Neuronal stem cell (in vitro differentiated cells): ENCODE data around the gene PPP1R26.

ENCODE experiments used
- DNase-seq: peaks from one replicate; pipeline ENCODE4 v3.0.0-alpha.2; 2013; ENCODE audit warnings: low spot score
- H2AFZ ChIP-seq: one replicate; pipeline ENCODE4 v1.6.1; 2013; ENCODE audit warnings: mild to moderate bottlenecking, low read length, inconsistent platforms
- H2AK5ac ChIP-seq: 2 replicates; pipeline ENCODE4 v1.6.1; 2013; ENCODE audit warnings: low read depth, mild to moderate bottlenecking, inconsistent platforms, low read length, moderate library complexity, mixed read lengths
- H2BK120ac ChIP-seq: 2 replicates; pipeline ENCODE4 v1.6.1; 2013; ENCODE audit warnings: low read depth, mild to moderate bottlenecking, inconsistent platforms, low read length, moderate library complexity, mixed read lengths
- H2BK12ac ChIP-seq: one replicate; pipeline ENCODE4 v1.6.1; 2013; ENCODE audit warnings: low read length, inconsistent platforms
- H2BK15ac ChIP-seq: 2 replicates; pipeline ENCODE4 v1.6.1; 2013; ENCODE audit warnings: mild to moderate bottlenecking, low read length, inconsistent platforms, mixed read lengths
- H2BK5ac ChIP-seq: one replicate; pipeline ENCODE4 v1.6.1; 2013; ENCODE audit warnings: inconsistent platforms, mild to moderate bottlenecking, low read length, moderate library complexity
- H3K14ac ChIP-seq: one replicate; pipeline ENCODE4 v1.6.1; 2013; ENCODE audit warnings: low read length, inconsistent platforms
- H3K18ac ChIP-seq: 2 replicates; pipeline ENCODE4 v1.6.1; 2013; ENCODE audit warnings: low read length, inconsistent platforms
- H3K23ac ChIP-seq: 2 replicates; pipeline ENCODE4 v1.6.1; 2013; ENCODE audit warnings: low read depth, mild to moderate bottlenecking, mixed read lengths, low read length, inconsistent platforms; ENCODE audit not compliant: poor library complexity
- H3K27ac ChIP-seq: replicated peaks from 3 replicates; pipeline ENCODE4 v1.5.1; 2013; ENCODE audit warnings: low read length, inconsistent platforms
- H3K27me3 ChIP-seq, 3 experiments: 2 replicates each; pipeline ENCODE4 v1.6.1; 2013; ENCODE audit warnings: low read length in 3 of 3, mild to moderate bottlenecking in 2 of 3, inconsistent platforms in 1 of 3, low read depth in 1 of 3, mixed read lengths in 1 of 3, moderate library complexity in 1 of 3; ENCODE audit not compliant: control insufficient read depth in 3 of 3, insufficient read depth in 3 of 3
- H3K36me3 ChIP-seq, 2 donors: replicated peaks in 1 of 2; 2 replicates each; pipeline ENCODE4 v1.6.1; 2013; ENCODE audit warnings: low read length in 2 of 2; ENCODE audit not compliant: control insufficient read depth in 2 of 2, insufficient read depth in 2 of 2
- H3K4ac ChIP-seq: 2 replicates; pipeline ENCODE4 v1.6.1; 2013; ENCODE audit warnings: inconsistent platforms, mild to moderate bottlenecking, low read length, moderate library complexity
- H3K4me1 ChIP-seq, 2 donors: 1 replicate in 1 of 2; 2 replicates in 1 of 2; pipeline ENCODE4 v1.6.1; 2013; ENCODE audit warnings: low read length in 2 of 2, low read depth in 1 of 2; ENCODE audit not compliant: control insufficient read depth in 2 of 2, insufficient read depth in 1 of 2
- H3K4me2 ChIP-seq: one replicate; pipeline ENCODE4 v1.6.1; 2013; ENCODE audit warnings: mild to moderate bottlenecking, low read length, inconsistent platforms; ENCODE audit not compliant: insufficient read depth, poor library complexity, severe bottlenecking
- H3K4me3 ChIP-seq, 2 donors: 2 replicates each; pipeline ENCODE4 v1.5.1; 2013; ENCODE audit warnings: low read length in 2 of 2, mild to moderate bottlenecking in 2 of 2, inconsistent platforms in 1 of 2, moderate library complexity in 1 of 2
- H3K79me1 ChIP-seq: one replicate; pipeline ENCODE4 v1.6.1; 2013; ENCODE audit warnings: low read depth, mild to moderate bottlenecking, inconsistent platforms, low read length, moderate library complexity
- H3K9ac ChIP-seq: one replicate; pipeline ENCODE4 v1.6.1; 2013; ENCODE audit warnings: mild to moderate bottlenecking, low read depth, low read length, inconsistent platforms; ENCODE audit not compliant: poor library complexity
- H3K9me3 ChIP-seq, 2 donors: replicated peaks in 1 of 2; 2 replicates each; pipeline versions ENCODE3 to v1.6.1; 2013; ENCODE audit warnings: low read length in 2 of 2, mild to moderate bottlenecking in 2 of 2, inconsistent platforms in 1 of 2, low read depth in 1 of 2, mixed read lengths in 1 of 2, moderate library complexity in 1 of 2; ENCODE audit not compliant: control insufficient read depth in 2 of 2, insufficient read depth in 1 of 2
- H4K8ac ChIP-seq: one replicate; pipeline ENCODE4 v1.6.1; 2013; ENCODE audit warnings: low read depth, mild to moderate bottlenecking, inconsistent platforms, low read length, moderate library complexity
- H4K91ac ChIP-seq: one replicate; pipeline ENCODE4 v1.6.1; 2013; ENCODE audit warnings: low read length, low read depth, mild to moderate bottlenecking, inconsistent platforms; ENCODE audit not compliant: poor library complexity
- WGBS, 2 donors: extraction: QIAGEN DNeasy Blood & Tissue Kit; methylation state at CpG; one replicate each; pipeline ENCODE4 v1.1.7; 2013; ENCODE audit warnings: missing lambda C conversion rate in 2 of 2, mixed read lengths in 1 of 2; ENCODE audit not compliant: insufficient read length in 2 of 2, insufficient replicate concordance in 1 of 2; ENCODE audit errors: extremely low coverage in 2 of 2; 5-methylcytosine and 5-hydroxymethylcytosine counted together

Gene PPP1R26

GRCh38 chr9:135499326-135500070 is 19.9 kb downstream of the PPP1R26 start:
- H2AK5ac ChIP-seq = no peak overlapping the region
- no peak overlapping the region for H4K8ac ChIP-seq
- peak; percentile 87 for DNase-seq
- peak overlapping the region; percentile 92 for H3K4me2 ChIP-seq
- peak overlapping the region; percentile 94 for H3K18ac ChIP-seq
- no CpG with 5 or more reads among the region's 58 CpGs for WGBS, 2 donors
- no peak overlapping the region for H2BK15ac ChIP-seq
- peak overlapping the region; percentile 37 for H3K23ac ChIP-seq
- peak overlapping the region; percentile 98 for H2AFZ ChIP-seq
- peaks cover 12% of the 10 kb centered on the region for H3K79me1 ChIP-seq
- H3K4ac ChIP-seq = no peak overlapping the region
- H2BK5ac ChIP-seq = peak overlapping the region; percentile 78
- H3K27ac ChIP-seq = no peak overlapping the region
- no peak overlapping the region for H2BK120ac ChIP-seq
- H3K27me3 ChIP-seq = no peaks in the 10 kb centered on the region
- H3K4me1 ChIP-seq = peaks cover 5 to 9% of the 10 kb centered on the region in 2 donors
- peaks cover 29 to 40% of the 10 kb centered on the region in 2 donors for H3K36me3 ChIP-seq
- no peak overlapping the region for H4K91ac ChIP-seq
- H3K14ac ChIP-seq = no peak overlapping the region
- H3K9me3 ChIP-seq = no peaks in the 10 kb centered on the region
- peak overlapping the region; percentile 81 to 84 for H3K4me3 ChIP-seq
- peak overlapping the region; percentile 79 for H3K9ac ChIP-seq
- H2BK12ac ChIP-seq = no peak overlapping the region

GRCh38 chr9:135500071-135500524 is 20.5 kb downstream of the PPP1R26 start:
- Histone ChIP-seq H3K4me1 (peaks cover 5 to 9% of the 10 kb centered on the region in 2 donors), H2AFZ (peak overlapping the region; percentile 98), H3K27me3 (no peaks in the 10 kb centered on the region), H3K36me3 (peaks cover 32 to 40% of the 10 kb centered on the region in 2 donors), H3K14ac (no peak overlapping the region), H3K4me3 (peak overlapping the region; percentile 80 to 84), H2BK12ac (no peak overlapping the region), H3K23ac (peak overlapping the region; percentile 96), H4K8ac (no peak overlapping the region), H2BK15ac (peak overlapping the region; percentile 77), H2BK120ac (no peak overlapping the region), H3K79me1 (peaks cover 14% of the 10 kb centered on the region), H3K18ac (peak overlapping the region; percentile 94), H2BK5ac (peak overlapping the region; percentile 78), H3K4me2 (peak overlapping the region; percentile 92), H2AK5ac (no peak overlapping the region), H3K27ac (no peak overlapping the region), H3K9me3 (no peaks in the 10 kb centered on the region), H3K9ac (no peak overlapping the region), H3K4ac (no peak overlapping the region), H4K91ac (no peak overlapping the region)
- no peak for DNase-seq
- no CpG with 5 or more reads among the region's 29 CpGs for WGBS, 2 donors

GRCh38 chr9:135500525-135501260 is 21.1 kb downstream of the PPP1R26 start, which contains the start of gene MRPS2:
Gene MRPS2, plus strand, starts transcription at chr9:135500682. Its CDS starts 29 bp downstream, at chr9:135500711.
- no peaks in the 10 kb centered on the region for H3K27me3 ChIP-seq
- peak within 1 kb of the TSS; percentile 78 for H2BK5ac ChIP-seq
- peak within 1 kb of the TSS; percentile 84 to 98 for H3K4me3 ChIP-seq
- H3K4me1 ChIP-seq = peaks cover 5 to 9% of the 10 kb centered on the region in 2 donors
- H3K18ac ChIP-seq = peak within 1 kb of the TSS; percentile 97
- no CpG with 5 or more reads among the region's 92 CpGs for WGBS, 2 donors
- H3K14ac ChIP-seq = peak within 1 kb of the TSS; percentile 65
- peak within 1 kb of the TSS; percentile 95 for H2AK5ac ChIP-seq
- peak; percentile 92 for DNase-seq
- H2BK120ac ChIP-seq = peak within 1 kb of the TSS; percentile 84
- no peak within 1 kb of the TSS for H2BK12ac ChIP-seq
- peak within 1 kb of the TSS; percentile 93 for H3K4ac ChIP-seq
- H2BK15ac ChIP-seq = peak within 1 kb of the TSS; percentile 77
- H3K23ac ChIP-seq = peak within 1 kb of the TSS; percentile 96
- H4K8ac ChIP-seq = no peak within 1 kb of the TSS
- H3K36me3 ChIP-seq = peaks cover 34 to 41% of the 10 kb centered on the region in 2 donors
- peak within 1 kb of the TSS; percentile 92 for H3K4me2 ChIP-seq
- H3K79me1 ChIP-seq = peaks cover 16% of the 10 kb centered on the region
- peak within 1 kb of the TSS; percentile 98 for H2AFZ ChIP-seq
- peak within 1 kb of the TSS; percentile 66 for H4K91ac ChIP-seq
- peak within 1 kb of the TSS; percentile 99 for H3K9ac ChIP-seq
- no peaks in the 10 kb centered on the region for H3K9me3 ChIP-seq
- no peak within 1 kb of the TSS for H3K27ac ChIP-seq
